GM19395 (cell line): ENCODE data around the gene RBMX2.

Source experiments
- ATAC-seq: cut with Tn5 transposase; IDR thresholded peaks from one replicate; pipeline ENCODE4 v1.9.1; 2021; ENCODE audit warnings: mild to moderate bottlenecking, moderate library complexity; ENCODE audit not compliant: unreplicated experiment

Gene RBMX2

GRCh38 chrX:130444641-130445336 lies 43.0 kb downstream of the RBMX2 start:
- ATAC-seq = no peak

GRCh38 chrX:130446974-130447373 lies 45.2 kb downstream of the RBMX2 start:
- no peak for ATAC-seq
